Ascending aorta (tissue), 2 donors: ENCODE data around the gene SLC25A19. TPM values are rescaled to one million over a fixed set of nuclear protein-coding genes. Genes with fewer than 3 reads are reported as not detected.

Source experiments
- DNase-seq, 2 donors: peaks; one replicate each; pipeline ENCODE4 v3.0.0-alpha.2; 2019; ENCODE audit warnings: low spot score in 2 of 2
- H3K27ac ChIP-seq, 2 donors: fragments of 200-600 bp; sonication (generic); one replicate each; pipeline ENCODE4 v1.5.1; 2016 to 2017; ENCODE audit warnings: mild to moderate bottlenecking in 1 of 2
- H3K27me3 ChIP-seq: fragments of 200-600 bp; sonication (generic); one replicate; pipeline ENCODE4 v1.5.1; 2017
- H3K36me3 ChIP-seq, 2 donors: fragments of 200-600 bp; sonication (generic); one replicate each; pipeline ENCODE4 v1.5.1; 2016
- H3K4me1 ChIP-seq, 2 donors: fragments of 200-600 bp; sonication (generic); one replicate each; pipeline ENCODE4 v1.5.1; 2016 to 2017; ENCODE audit warnings: mild to moderate bottlenecking in 1 of 2
- H3K4me3 ChIP-seq, 2 donors: fragments of 200-600 bp; sonication (generic); one replicate each; pipeline ENCODE4 v1.5.1; 2016 to 2017; ENCODE audit warnings: mild to moderate bottlenecking in 1 of 2
- H3K9me3 ChIP-seq, 2 donors: fragments of 200-600 bp; sonication (generic); one replicate each; pipeline ENCODE4 v1.5.1; 2016
- intact Hi-C: fragments of 100-400 bp; cut with DNase I; formaldehyde crosslinking; loops from one replicate; pipeline ENCODE4 v1.15.1; 2023
- total RNA-seq: library from RNA; depleted of rRNA; stranded (reverse); fragments of >200 nt; gene quantifications from one replicate; pipeline ENCODE4 v1.1.0, GENCODE V29; 2016
- TF ChIP-seq, protein P1 (sequence below), 3 experiments: fragments of 200-600 bp in 2 of 3; fragments of 450-650 bp in 1 of 3; sonication (generic) in 2 of 3; IDR thresholded peaks; one replicate each; pipeline ENCODE4 v1.5.1; 2016 to 2019; ENCODE audit warnings: antibody characterized with exemption in 3 of 3, mild to moderate bottlenecking in 1 of 3, moderate library complexity in 1 of 3

Gene SLC25A19
- total RNA-seq, 1 donor from 2014 or later = 1.3 TPM

DNA sequence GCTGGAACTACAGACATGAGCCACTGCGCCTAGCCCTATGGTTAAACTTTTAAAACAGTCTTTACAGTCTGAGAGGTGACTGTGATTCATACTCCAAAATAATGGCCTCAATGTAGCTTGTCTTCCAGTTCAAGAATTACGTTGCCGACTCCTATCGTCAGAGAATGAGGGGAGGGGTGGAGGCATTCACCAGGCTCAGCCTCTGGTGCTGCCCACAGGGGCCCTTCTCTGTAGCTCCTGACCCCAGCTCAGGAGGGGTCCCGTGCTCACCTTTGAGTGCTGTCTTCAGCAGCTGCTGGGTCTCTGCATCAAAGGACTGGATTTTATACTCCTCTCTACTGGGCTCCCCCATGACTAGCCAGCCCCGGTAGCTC, 19.4 kb downstream of the SLC25A19 start:
- no peaks in the 10 kb centered on the region for H3K27me3 ChIP-seq
- peak overlapping the region; percentile 97 to 99 for H3K27ac ChIP-seq
- peak overlapping the region; percentile 75 to 95 for H3K4me3 ChIP-seq
- TF ChIP-seq, protein P1, sequence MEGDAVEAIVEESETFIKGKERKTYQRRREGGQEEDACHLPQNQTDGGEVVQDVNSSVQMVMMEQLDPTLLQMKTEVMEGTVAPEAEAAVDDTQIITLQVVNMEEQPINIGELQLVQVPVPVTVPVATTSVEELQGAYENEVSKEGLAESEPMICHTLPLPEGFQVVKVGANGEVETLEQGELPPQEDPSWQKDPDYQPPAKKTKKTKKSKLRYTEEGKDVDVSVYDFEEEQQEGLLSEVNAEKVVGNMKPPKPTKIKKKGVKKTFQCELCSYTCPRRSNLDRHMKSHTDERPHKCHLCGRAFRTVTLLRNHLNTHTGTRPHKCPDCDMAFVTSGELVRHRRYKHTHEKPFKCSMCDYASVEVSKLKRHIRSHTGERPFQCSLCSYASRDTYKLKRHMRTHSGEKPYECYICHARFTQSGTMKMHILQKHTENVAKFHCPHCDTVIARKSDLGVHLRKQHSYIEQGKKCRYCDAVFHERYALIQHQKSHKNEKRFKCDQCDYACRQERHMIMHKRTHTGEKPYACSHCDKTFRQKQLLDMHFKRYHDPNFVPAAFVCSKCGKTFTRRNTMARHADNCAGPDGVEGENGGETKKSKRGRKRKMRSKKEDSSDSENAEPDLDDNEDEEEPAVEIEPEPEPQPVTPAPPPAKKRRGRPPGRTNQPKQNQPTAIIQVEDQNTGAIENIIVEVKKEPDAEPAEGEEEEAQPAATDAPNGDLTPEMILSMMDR (IDR thresholded peaks at IDR 0.05) = no peak
- DNase-seq = no peak
- intact Hi-C loops = loop anchor here (5.0 kb wide), 2 partner anchors 137 to 158 kb away; partner anchors contain the start of gene GRB2
- H3K36me3 ChIP-seq = peaks cover 17 to 20% of the 10 kb centered on the region in 2 donors
- no peaks in the 10 kb centered on the region for H3K9me3 ChIP-seq
- H3K4me1 ChIP-seq = peaks cover 15 to 22% of the 10 kb centered on the region in 2 donors

DNA sequence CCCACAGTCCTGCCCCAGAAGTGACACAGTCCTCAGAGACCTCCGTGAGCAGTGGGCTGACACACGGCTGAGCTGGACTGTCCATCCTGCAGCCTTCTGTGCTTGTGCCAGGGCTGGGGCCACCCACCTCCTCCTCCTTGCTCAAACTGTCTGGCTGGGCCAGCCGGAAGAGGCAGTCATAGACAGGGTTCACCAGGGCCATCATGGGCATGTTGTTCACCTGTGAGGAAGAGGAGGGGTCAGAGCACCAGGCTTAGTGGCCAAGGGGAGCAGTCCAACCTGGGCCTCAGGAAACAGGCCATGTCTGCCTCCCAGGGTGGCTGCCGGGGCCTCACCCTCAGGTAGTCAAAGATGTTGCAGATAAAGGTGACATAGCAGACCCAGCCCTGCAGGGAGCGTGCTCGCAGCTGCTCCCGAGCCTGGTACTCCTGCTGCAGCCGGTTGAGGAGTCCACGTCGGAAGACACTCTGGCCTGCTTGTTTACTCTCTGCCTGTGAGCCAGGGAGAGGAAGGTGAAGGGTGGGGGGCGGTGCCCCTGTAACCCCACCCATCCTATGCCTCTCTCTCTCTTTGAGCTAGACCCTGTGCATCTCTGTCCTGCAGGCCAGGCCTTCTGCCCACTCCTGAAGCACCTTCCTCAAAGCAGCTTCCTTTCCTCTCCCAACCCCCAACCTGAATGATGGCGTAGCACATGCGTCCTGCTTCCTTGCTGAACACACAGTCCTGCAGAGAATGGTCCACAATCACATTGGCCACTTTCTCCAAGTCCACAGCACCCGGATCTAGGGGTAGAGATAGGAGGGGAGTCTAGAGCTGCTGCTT, 21.6 kb downstream of the SLC25A19 start:
- Histone ChIP-seq H3K27me3 (no peaks in the 10 kb centered on the region), H3K27ac (no peak overlapping the region), H3K4me3 (no peak overlapping the region), H3K9me3 (no peaks in the 10 kb centered on the region), H3K4me1 (peaks cover 14 to 26% of the 10 kb centered on the region in 2 donors), H3K36me3 (peaks cover 21 to 34% of the 10 kb centered on the region in 2 donors)
- no peak for DNase-seq
- TF ChIP-seq, protein P1 (IDR thresholded peaks at IDR 0.05) = no peak
- intact Hi-C loops = no loop called here

DNA sequence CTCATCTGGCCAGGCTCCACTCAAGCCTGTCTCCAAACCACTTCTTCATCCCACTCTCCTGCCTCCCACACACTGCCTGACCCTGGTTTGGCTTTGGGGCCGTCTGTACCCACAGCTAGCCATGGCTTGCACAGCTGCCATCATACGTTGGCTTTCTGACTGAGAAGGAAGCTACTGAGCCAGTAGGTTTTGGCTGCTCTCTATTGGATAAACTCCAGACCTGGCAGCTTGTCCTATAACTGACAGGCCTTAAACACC, 22.2 kb downstream of the SLC25A19 start:
- Histone ChIP-seq H3K36me3 (peaks cover 21 to 34% of the 10 kb centered on the region in 2 donors), H3K9me3 (no peaks in the 10 kb centered on the region), H3K4me3 (no peak overlapping the region), H3K27me3 (no peaks in the 10 kb centered on the region), H3K4me1 (peaks cover 9 to 26% of the 10 kb centered on the region in 2 donors), H3K27ac (no peak overlapping the region)
- DNase-seq = no peak
- intact Hi-C loops = no loop called here
- TF ChIP-seq, protein P1 (IDR thresholded peaks at IDR 0.05) = no peak

DNA sequence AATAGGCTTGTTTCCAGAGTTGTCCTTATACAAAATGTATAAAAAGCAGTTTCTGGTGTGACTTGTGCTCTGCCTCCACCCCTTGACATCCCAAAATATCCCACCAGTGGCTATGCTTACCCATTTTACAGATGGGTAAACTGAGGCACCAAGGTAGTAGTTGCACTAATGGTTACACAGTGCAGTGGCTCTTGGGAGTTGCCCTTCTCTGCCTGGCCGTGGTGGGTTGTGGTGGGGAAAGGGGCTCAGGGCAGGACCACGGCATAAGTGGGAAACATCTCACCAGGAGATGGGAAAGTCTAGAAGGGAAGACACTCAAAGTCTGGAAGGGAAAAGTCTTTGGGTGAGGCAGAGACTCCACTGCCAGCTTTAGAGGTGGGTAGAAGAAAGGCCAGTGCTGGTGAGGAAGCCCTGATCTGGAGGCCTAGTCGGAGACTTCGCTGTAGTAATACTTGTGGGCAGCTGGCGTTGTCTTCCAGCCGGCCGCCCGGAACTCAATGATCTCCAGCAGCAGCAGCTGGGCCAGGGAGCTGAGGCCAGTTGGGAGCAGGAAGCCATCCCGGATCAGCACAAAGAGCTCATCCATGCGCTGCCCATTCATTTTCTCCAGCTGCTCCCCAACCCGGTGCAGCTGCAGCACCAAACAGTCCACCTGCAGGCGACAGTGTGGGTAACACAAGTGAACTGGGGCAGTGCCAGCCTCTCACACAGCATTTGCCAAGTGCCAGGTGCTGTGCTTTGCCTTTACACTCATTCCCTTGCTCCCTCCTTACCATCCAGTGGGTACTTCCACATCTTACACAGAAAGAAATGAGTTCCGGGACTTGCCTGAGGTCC, 22.7 kb downstream of the SLC25A19 start:
- intact Hi-C loops = no loop called here
- H3K27me3 ChIP-seq = no peaks in the 10 kb centered on the region
- no peak overlapping the region for H3K27ac ChIP-seq
- no peak overlapping the region for H3K4me3 ChIP-seq
- TF ChIP-seq, protein P1 (IDR thresholded peaks at IDR 0.05) = no peak
- peaks cover 8 to 20% of the 10 kb centered on the region in 2 donors for H3K4me1 ChIP-seq
- H3K36me3 ChIP-seq = peaks cover 21 to 34% of the 10 kb centered on the region in 2 donors
- no peak for DNase-seq
- H3K9me3 ChIP-seq = no peaks in the 10 kb centered on the region

DNA sequence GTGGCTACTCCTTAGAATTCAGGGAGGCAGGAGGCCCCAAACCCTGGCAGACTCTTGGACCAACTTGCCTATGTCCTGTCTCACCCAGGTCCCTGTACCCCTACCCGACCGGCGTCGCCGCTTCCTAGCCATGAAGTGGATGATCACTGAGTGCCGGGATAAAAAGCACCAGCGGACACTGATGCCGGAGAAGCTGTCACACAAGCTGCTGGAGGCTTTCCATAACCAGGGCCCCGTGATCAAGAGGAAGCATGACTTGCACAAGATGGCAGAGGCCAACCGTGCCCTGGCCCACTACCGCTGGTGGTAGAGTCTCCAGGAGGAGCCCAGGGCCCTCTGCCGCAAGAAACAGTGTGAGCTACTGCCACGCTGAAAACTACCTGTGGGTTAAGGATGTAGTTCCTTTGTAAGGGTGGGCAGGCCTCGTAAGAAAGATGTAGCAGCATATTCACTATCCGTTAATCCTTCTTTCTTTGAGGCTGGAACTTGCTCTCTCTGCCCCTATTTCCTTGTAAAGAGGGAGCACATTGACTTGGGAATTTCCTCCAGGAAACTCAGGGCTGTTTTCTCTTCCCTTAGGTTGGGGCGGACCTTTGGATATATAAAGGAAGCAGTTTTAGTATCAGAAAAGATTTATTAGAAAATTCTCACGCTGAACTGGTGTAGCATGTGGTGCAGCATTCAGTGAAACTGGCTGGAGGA, 23.5 kb downstream of the SLC25A19 start:
- Histone ChIP-seq H3K27ac (no peak overlapping the region), H3K4me1 (peaks cover 5 to 18% of the 10 kb centered on the region in 2 donors), H3K9me3 (no peaks in the 10 kb centered on the region), H3K4me3 (no peak overlapping the region), H3K36me3 (peaks cover 21 to 34% of the 10 kb centered on the region in 2 donors), H3K27me3 (no peaks in the 10 kb centered on the region)
- TF ChIP-seq, protein P1 (IDR thresholded peaks at IDR 0.05) = no peak
- no peak for DNase-seq
- intact Hi-C loops = no loop called here
